K562 (cell line): Measurements from ENCODE around the gene IGFBP4. TPM values are rescaled to one million over a fixed set of nuclear protein-coding genes. Genes with fewer than 3 reads are reported as not detected.

Experiments
- EGR1 ChIP-seq: fragments of 450-650 bp; conservative IDR thresholded peaks from 2 replicates; pipeline ENCODE4 v1.6.1; 2017; ENCODE audit warnings: mild to moderate bottlenecking
- GTF2A2 ChIP-seq: IDR thresholded peaks from 2 replicates; pipeline ENCODE4 v1.6.1; 2016; ENCODE audit warnings: mild to moderate bottlenecking, missing genetic modification characterization, missing compliant biosample characterization
- HMGN3 ChIP-seq: IDR thresholded peaks from 2 replicates; pipeline ENCODE4 v1.6.1; 2011; ENCODE audit warnings: borderline replicate concordance, low read depth, mild to moderate bottlenecking, mixed read lengths, low read length; ENCODE audit not compliant: insufficient read length; ENCODE audit errors: extremely low read depth
- KLF16 ChIP-seq: IDR thresholded peaks from 2 replicates; pipeline ENCODE4 v1.6.1; 2016; ENCODE audit warnings: antibody characterized with exemption
- L3MBTL2 ChIP-seq: fragments of 450-650 bp; IDR thresholded peaks from 2 replicates; pipeline ENCODE4 v1.6.1; 2016; ENCODE audit warnings: mild to moderate bottlenecking, moderate library complexity
- MEF2D ChIP-seq: conservative IDR thresholded peaks from 2 replicates; pipeline ENCODE4 v1.6.1; 2016; ENCODE audit warnings: low read depth, missing genetic modification characterization, missing compliant biosample characterization
- RNF2 ChIP-seq: sonication (generic); IDR thresholded peaks from 2 replicates; pipeline ENCODE4 v1.6.1; 2016
- SAFB2 ChIP-seq: fragments of 200-400 bp; formaldehyde crosslinking; IDR thresholded peaks from 2 replicates; pipeline ENCODE4 v1.6.1; 2018; ENCODE audit warnings: borderline replicate concordance, low read length, low read depth, moderate library complexity; ENCODE audit not compliant: severe bottlenecking
- SMARCB1 ChIP-seq: IDR thresholded peaks from 2 replicates; pipeline ENCODE4 v1.6.1; 2011; ENCODE audit warnings: improper control_type of control experiment, low read depth; ENCODE audit not compliant: insufficient read length
- TAF9B ChIP-seq: fragments of 450-650 bp; IDR thresholded peaks from 2 replicates; pipeline ENCODE4 v1.6.1; 2018; ENCODE audit warnings: mild to moderate bottlenecking; ENCODE audit not compliant: partially characterized antibody
- TCF3 ChIP-seq: sonication (generic); formaldehyde crosslinking; IDR thresholded peaks from 2 replicates; pipeline ENCODE4 v1.4.0; 2020; ENCODE audit warnings: mild to moderate bottlenecking, missing genetic modification reagents
- TCFL5 ChIP-seq: fragments of 250-450 bp; sonication (Bioruptor Pico); conservative IDR thresholded peaks from 2 replicates; pipeline ENCODE4 v1.6.1; 2021; ENCODE audit warnings: mild to moderate bottlenecking, moderate library complexity, matching md5 sums
- ZFP30 ChIP-seq: fragments of 250-450 bp; sonication (Bioruptor Pico); IDR thresholded peaks from 2 replicates; pipeline ENCODE4 v1.8.0; 2022; ENCODE audit warnings: moderate library complexity, mild to moderate bottlenecking, inconsistent platforms, borderline replicate concordance
- polyA plus RNA-seq, 8 experiments: library from polyadenylated mRNA; depleted of rRNA in 4 of 8; stranded (reverse) in 5 of 8; unstranded in 3 of 8; fragments of >200 nt; fragmentation: Nextera tagmentation in 2 of 8; fragmentation: Illumina TruSeq in 1 of 8; extraction: Ambion mirVana in 2 of 8; extraction: Trizol in 1 of 8; gene quantifications; 2 replicates each; pipeline versions ENCODE4 v1.2.1 to v1.2.3, GENCODE V29; 2011 to 2014; ENCODE audit warnings: inconsistent platforms in 1 of 8, missing spikeins in 1 of 8
- total RNA-seq, 7 experiments: library from RNA; depleted of rRNA in 6 of 7; stranded (reverse); fragments of >200 nt in 6 of 7; fragmentation: Illumina TruSeq in 2 of 7; extraction: Trizol in 2 of 7; gene quantifications; 2 replicates each; pipeline versions ENCODE4 v1.2.1 to v1.2.3, GENCODE V29; 2011 to 2021; ENCODE audit warnings: low replicate concordance in 1 of 7
- TF ChIP-seq, protein P1 (sequence below): fragments of 450-650 bp; IDR thresholded peaks from 2 replicates; pipeline ENCODE4 v1.6.1; 2016; ENCODE audit warnings: mild to moderate bottlenecking
- TF ChIP-seq, protein P2 (sequence below), 2 experiments: fragments of 450-650 bp; conservative IDR thresholded peaks; 2 replicates each; pipeline ENCODE4 v1.6.1; 2017; ENCODE audit warnings: mild to moderate bottlenecking in 2 of 2, moderate library complexity in 2 of 2
- TF ChIP-seq, protein P3 (sequence below): fragments of 450-650 bp; IDR thresholded peaks from 2 replicates; pipeline ENCODE4 v1.6.1; 2016; ENCODE audit warnings: low read depth, mild to moderate bottlenecking, moderate library complexity
- TF ChIP-seq, protein P4 (sequence below), 2 experiments: fragments of 150-350 bp in 1 of 2; IDR thresholded peaks; 2 replicates each; pipeline ENCODE4 v1.6.1; 2012 to 2016; ENCODE audit warnings: low read depth in 2 of 2, low read length in 2 of 2, mild to moderate bottlenecking in 1 of 2, moderate library complexity in 1 of 2
- TF ChIP-seq, protein P5 (sequence below): fragments of 450-650 bp; formaldehyde crosslinking; conservative IDR thresholded peaks from 2 replicates; pipeline ENCODE4 v1.4.0; 2022; ENCODE audit warnings: mild to moderate bottlenecking, missing genetic modification characterization

Gene IGFBP4
- total and polyA plus RNA-seq, 9 of the 15 experiments (the other 6 are each of a cell fraction or from before 2014, with no cell fraction given) = 8.8 to 99.8 (median 18.6) TPM

DNA sequence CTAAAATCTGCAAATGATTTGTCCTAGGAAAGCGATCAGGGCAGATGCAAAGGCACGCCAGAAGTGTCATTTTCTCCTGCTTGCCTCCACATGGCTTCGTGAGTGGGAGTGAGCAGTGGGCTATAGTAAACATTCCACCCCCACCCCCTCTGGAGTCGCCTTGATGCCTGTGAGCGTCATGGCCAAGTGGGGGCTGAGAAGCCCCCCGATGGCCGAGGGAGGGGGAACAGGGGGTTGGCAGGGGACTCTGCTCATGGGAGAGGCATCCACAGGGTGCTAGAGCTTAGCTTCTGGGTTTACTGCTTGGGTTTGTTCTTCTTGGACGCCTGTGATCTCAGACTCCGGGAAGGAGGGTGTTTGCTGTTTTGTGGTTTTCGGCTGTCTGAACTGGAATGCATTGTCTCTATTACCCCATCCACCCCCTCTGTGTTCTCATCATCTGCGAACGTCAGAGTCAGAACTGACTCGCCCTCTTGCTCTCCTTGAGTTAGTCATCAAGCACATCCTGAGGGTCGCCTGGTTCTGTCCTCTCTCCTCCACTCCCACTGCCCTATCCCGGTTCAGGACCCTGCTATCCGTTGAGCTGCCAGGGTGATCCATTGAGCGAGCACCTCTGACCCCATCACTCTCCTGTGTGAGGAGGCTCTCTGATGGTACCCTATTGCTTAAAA, 42.7 kb downstream of the IGFBP4 start (continued):
- TF ChIP-seq, protein P1, sequence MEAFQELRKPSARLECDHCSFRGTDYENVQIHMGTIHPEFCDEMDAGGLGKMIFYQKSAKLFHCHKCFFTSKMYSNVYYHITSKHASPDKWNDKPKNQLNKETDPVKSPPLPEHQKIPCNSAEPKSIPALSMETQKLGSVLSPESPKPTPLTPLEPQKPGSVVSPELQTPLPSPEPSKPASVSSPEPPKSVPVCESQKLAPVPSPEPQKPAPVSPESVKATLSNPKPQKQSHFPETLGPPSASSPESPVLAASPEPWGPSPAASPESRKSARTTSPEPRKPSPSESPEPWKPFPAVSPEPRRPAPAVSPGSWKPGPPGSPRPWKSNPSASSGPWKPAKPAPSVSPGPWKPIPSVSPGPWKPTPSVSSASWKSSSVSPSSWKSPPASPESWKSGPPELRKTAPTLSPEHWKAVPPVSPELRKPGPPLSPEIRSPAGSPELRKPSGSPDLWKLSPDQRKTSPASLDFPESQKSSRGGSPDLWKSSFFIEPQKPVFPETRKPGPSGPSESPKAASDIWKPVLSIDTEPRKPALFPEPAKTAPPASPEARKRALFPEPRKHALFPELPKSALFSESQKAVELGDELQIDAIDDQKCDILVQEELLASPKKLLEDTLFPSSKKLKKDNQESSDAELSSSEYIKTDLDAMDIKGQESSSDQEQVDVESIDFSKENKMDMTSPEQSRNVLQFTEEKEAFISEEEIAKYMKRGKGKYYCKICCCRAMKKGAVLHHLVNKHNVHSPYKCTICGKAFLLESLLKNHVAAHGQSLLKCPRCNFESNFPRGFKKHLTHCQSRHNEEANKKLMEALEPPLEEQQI = no peak
- TF ChIP-seq, protein P2, sequence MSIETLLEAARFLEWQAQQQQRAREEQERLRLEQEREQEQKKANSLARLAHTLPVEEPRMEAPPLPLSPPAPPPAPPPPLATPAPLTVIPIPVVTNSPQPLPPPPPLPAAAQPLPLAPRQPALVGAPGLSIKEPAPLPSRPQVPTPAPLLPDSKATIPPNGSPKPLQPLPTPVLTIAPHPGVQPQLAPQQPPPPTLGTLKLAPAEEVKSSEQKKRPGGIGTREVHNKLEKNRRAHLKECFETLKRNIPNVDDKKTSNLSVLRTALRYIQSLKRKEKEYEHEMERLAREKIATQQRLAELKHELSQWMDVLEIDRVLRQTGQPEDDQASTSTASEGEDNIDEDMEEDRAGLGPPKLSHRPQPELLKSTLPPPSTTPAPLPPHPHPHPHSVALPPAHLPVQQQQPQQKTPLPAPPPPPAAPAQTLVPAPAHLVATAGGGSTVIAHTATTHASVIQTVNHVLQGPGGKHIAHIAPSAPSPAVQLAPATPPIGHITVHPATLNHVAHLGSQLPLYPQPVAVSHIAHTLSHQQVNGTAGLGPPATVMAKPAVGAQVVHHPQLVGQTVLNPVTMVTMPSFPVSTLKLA (conservative IDR thresholded peaks at IDR 0.05) = peak in 1 of 2 experiments; percentile 45; a peak in 2 of 4 replicates
- no peak for TF ChIP-seq TAF9B
- TF ChIP-seq EGR1 = peak; percentile 79
- TF ChIP-seq, protein P3, sequence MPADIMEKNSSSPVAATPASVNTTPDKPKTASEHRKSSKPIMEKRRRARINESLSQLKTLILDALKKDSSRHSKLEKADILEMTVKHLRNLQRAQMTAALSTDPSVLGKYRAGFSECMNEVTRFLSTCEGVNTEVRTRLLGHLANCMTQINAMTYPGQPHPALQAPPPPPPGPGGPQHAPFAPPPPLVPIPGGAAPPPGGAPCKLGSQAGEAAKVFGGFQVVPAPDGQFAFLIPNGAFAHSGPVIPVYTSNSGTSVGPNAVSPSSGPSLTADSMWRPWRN = no peak
- TF ChIP-seq, protein P4, sequence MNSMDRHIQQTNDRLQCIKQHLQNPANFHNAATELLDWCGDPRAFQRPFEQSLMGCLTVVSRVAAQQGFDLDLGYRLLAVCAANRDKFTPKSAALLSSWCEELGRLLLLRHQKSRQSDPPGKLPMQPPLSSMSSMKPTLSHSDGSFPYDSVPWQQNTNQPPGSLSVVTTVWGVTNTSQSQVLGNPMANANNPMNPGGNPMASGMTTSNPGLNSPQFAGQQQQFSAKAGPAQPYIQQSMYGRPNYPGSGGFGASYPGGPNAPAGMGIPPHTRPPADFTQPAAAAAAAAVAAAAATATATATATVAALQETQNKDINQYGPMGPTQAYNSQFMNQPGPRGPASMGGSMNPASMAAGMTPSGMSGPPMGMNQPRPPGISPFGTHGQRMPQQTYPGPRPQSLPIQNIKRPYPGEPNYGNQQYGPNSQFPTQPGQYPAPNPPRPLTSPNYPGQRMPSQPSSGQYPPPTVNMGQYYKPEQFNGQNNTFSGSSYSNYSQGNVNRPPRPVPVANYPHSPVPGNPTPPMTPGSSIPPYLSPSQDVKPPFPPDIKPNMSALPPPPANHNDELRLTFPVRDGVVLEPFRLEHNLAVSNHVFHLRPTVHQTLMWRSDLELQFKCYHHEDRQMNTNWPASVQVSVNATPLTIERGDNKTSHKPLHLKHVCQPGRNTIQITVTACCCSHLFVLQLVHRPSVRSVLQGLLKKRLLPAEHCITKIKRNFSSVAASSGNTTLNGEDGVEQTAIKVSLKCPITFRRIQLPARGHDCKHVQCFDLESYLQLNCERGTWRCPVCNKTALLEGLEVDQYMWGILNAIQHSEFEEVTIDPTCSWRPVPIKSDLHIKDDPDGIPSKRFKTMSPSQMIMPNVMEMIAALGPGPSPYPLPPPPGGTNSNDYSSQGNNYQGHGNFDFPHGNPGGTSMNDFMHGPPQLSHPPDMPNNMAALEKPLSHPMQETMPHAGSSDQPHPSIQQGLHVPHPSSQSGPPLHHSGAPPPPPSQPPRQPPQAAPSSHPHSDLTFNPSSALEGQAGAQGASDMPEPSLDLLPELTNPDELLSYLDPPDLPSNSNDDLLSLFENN (IDR thresholded peaks at IDR 0.05; ENCODE audit: low read depth in 2 of 2, low read length in 2 of 2) = no peak
- TF ChIP-seq SMARCB1 = no peak
- TF ChIP-seq ZFP30 = no peak
- no peak for TF ChIP-seq MEF2D (tag)
- peak; percentile 52; the same call in 1 of the 2 replicates for TF ChIP-seq KLF16
- TF ChIP-seq SAFB2 = no peak
- TF ChIP-seq L3MBTL2 = 0 out of 2 replicates have a peak, but pooled peaks have one; percentile 26
- TF ChIP-seq RNF2 = no peak
- TF ChIP-seq TCFL5 (CRISPR knock-in tag) = no peak
- no peak for TF ChIP-seq HMGN3
- TF ChIP-seq, protein P5, sequence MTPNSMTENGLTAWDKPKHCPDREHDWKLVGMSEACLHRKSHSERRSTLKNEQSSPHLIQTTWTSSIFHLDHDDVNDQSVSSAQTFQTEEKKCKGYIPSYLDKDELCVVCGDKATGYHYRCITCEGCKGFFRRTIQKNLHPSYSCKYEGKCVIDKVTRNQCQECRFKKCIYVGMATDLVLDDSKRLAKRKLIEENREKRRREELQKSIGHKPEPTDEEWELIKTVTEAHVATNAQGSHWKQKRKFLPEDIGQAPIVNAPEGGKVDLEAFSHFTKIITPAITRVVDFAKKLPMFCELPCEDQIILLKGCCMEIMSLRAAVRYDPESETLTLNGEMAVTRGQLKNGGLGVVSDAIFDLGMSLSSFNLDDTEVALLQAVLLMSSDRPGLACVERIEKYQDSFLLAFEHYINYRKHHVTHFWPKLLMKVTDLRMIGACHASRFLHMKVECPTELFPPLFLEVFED (CRISPR knock-in tag) = no peak
- no peak for TF ChIP-seq TCF3
- no peak for TF ChIP-seq GTF2A2 (tag)
